Measurements from ENCODE around the gene ROMO1.
"Not testable (repeated sequence)": the region's sequence is repeated elsewhere in the genome, so short reads cannot be mapped to it uniquely, and the experiment has no call there.

ROMO1 gene

DNA sequence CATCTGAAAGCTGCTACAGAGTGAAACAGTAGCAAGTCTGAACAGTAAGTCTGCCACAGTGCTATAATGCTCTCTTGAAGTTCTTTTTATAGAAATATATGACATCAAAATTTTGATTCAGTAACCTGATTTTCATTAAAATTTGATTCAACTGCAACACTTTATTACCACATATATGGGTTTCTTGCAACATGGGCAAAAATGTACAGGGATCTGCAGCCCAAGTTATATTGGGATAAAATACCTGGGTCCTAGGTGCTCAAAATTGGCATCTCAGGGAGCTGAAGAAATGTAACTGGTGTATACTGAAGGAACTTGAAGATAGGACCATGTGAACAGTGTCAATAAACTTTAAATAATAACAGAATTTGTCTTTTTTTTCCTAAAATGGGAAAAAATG, 10.8 kb downstream of the ROMO1 start:
- DNase-seq (ENCODE audit: low read depth, low spot score) = no peak

DNA sequence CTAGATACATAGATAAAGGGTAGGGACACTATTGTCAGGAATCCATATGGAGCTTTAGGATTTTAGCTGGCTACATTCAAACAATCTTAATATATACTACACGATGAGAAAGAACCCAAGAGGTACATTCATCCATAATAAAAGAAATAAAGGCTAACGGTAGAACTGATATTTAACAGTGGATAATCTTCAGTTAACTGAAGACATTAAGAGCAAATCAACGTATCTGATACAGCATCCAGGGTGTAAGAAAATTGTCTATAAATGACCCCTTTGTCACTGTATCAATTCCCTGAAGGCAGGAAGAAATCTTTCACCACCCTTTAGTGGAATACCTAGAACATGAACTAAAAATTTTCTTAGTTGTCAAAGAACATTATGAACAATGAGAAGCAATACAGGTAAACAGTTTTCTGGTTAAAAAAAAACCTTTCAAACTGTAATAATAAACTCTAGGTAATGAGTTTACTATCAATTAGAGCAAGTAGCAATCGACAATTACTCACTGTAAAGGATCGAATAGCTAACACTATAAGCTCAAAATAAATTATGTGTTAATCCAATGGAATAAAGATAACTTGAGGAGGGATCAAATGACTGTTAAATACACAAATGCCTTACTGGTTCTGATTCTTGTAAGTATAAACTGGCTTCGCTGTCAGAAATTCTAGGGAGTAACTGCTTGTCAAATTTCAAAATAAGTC, 11.8 kb downstream of the ROMO1 start:
- no peak for DNase-seq (ENCODE audit: low read depth, low spot score)

DNA sequence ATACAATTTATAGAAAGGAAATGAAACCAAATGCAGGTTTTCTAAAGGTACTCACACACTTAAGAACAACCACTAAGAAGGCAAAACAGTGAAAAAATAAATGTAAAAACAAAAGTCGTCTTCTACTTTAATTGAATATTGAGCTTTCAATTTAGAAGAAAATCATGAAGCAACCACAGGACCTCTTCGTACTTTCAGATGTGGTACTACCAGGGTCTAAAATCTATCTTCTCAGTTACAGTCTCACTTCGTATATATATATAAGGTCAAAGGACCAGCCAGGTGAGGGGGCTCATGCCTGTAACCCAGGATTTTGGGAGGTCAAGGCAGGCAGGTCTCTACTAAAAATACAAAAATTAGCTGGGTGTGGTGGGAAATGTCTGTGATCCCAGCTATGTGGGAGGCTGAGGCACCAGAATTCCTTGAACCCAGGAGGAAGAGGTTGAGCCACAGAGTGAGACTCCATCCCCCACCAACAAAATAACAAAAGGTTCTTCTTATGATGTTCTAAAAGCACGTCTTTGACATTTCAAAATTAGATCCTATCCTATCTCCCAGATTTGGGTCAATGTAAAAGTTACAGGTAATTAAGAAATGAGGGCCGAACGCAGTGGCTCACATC, 12.5 kb downstream of the ROMO1 start:
- DNase-seq (ENCODE audit: low read depth, low spot score) = no peak

DNA sequence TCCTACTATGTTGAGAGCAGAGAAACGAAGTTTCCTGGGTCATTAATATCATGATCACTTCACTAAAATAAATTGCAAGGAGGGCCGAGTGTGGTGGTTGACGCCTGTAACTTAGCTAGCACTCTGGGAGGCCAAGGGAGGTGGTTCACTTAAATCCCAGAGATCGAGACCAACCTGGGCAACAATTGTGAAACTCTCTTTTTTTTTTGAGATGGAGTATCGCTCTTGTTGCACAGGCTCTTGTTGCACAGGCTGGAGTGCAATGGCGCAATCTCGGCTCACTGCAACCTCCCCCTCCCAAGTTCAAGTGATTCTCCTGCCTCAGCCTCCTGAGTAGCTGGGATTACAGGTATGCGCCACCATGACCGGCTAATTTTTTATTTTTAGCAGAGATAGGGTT, 13.9 kb downstream of the ROMO1 start:
- DNase-seq (ENCODE audit: low read depth, low spot score) = not testable (repeated sequence)

DNA sequence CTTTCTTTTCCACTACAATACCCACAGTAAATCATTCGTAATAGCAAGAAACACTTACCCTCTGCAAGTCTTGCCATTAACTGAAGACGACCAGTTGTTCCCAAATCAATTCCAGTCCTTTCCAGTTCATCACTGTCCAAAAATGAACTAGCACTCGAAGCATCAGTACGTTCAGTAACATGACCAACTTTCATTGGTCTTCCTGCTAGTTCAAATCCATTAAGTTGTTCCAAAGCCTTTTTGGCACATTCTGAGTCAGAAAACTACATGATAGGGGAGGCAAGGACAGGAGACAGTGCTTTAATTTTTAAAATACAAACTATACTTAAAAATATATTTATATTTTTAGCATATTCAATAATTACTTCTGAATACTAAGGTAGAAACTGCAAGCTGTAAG, 14.9 kb downstream of the ROMO1 start:
- no peak for DNase-seq (ENCODE audit: low read depth, low spot score)

DNA sequence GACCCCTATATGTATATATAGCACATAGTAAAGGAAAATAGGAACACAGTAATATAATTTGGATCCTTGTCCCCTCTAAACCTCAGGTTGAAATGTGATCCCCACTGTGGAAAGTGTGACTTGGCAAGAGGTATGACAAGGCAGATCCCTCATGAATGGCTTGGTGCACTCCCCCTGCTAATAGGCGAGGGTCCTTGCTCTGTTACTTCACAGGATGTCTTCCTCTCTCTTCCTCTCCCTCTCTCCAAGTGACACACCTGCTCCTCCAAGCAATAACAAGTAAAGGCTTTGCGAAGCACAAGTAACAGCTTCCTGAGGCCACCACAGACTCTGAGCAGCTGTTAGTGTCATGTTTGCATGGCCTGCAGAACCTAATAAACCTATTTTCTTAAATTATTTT, 16.4 kb downstream of the ROMO1 start:
- no peak for DNase-seq (ENCODE audit: low read depth, low spot score)

DNA sequence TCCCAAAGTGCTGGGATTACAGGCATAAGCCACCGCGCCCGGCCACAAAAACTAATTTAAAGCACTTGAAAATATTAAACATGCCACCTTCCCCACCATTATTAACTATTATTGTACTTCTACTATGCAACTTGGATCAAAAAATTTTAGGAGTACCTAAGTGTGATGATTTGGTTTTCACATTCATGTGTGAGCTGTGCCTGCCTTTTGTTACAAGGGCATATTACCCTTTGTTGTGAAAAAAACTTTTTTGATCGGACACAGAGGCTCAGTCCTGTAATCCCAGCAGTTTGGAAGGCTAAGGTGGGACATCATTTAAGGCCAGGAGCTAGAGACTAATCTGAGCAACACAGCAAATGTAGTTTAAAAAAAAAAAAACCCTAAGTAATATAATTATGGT, 17.1 kb downstream of the ROMO1 start:
- no peak for DNase-seq (ENCODE audit: low read depth, low spot score)

DNA sequence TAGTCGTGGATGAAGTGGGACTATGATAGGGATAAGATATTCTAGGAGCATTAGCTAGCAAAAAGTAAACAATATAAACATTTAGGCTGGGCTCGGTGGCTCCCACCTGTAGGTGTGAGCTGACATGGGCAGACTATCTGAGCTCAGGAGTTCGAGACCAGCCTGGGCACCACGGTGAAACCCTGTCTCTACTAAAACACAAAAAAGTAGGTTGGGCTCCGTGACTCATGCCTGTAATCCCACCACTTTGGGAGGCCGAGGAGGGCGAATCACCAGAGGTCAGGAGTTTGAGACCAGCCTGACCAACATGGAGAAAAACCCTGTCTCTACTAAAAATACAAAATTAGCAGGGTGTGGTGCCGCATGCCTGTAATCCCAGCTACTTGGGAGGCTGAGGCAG, 19.1 kb downstream of the ROMO1 start:
- DNase-seq (ENCODE audit: low read depth, low spot score) = not testable (repeated sequence)

DNA sequence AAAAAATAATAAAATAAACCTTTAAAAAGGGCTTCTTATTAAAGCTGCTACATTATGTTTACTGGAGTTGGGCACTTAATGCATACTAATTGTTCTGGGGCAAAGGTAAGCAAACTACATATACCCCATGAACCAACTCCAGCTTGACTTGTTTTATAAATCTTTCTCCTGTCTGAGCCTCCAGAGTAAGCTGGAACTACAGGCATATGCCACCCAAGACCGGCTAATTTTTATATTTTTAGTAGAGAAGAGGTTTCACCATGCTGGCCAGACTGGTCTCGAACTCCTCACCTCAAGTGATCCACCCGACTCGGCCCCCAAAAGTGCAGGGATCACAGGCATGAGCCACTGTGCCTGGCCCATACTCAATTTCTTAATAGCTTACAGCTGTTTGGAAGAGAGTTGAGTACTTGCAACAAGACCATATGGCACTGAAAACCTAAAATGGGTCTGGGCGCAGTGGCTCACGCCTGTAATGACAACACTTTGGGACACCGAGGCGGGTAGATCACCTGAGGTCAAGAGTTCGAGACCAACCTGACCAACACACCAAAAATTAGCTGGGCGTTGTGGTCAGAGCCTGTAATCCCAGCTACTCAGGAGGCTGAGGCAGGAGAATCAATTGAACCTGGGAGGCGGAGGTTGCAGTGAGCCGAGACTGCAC, 19.9 kb downstream of the ROMO1 start:
- no peak for DNase-seq (ENCODE audit: low read depth, low spot score)

DNA sequence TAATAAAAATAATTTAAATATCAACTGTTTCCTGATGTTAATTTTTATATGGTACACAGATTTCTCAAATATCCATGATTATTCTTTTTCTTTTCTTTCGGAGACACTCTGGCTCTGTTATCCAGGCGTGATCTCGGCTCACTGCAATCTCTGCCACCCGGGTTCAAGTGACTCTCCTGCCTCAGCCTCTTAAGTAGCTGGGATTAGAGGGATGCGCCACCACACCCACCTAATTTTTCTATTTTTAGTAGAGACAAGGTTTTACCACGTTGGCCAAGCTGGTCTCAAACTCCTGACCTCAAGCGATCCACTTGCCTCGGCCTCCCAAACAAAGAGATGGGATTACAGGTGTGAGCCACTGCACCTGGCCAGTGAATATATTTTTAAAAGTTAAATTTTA, 20.5 kb downstream of the ROMO1 start:
- no peak for DNase-seq (ENCODE audit: low read depth, low spot score)

DNA sequence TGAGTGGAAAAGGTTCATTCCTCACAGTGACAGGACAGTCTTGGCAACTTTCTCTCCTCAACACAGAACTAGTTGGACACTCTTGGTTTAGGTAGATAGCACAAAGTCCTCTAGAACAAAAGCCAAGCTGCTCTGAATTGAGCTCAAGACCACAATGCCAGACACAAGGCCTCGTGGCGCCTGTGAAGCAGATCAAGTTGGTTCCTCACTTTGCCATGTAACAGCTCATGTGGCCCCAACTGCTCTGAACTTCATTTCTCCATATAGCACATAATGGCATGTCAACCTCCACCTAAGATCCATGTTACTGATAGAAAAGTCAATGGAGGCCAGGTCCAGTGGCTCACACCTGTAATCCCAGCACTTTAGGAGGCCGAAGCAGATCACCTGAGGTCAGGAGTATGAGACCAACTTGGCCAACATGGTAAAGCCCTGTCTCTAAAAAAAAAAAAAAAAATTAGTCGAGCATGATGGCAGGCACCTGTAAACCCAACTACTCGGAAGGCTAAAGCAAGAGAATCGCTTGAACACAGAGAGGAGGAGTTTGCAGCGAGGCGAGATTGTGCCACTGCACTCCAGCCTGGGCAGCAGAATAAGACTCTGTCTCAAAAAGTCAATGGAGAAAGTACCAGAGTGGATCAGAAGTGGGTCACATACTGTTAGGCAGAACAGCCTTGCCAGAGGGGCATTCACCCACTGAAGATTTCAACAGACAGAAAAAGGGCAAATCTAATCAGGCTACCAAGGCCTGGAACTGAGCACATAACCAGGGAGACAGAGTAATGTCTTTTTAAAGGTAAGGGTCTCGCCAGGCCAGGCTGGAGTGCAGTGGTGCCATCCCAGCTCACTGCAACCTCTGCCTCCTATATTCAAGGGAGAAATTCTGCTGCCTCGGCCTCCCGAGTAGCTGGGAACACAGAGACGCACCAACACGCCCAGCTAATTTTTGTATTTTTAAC, 21.2 kb downstream of the ROMO1 start:
- DNase-seq (ENCODE audit: low read depth, low spot score) = no peak

DNA sequence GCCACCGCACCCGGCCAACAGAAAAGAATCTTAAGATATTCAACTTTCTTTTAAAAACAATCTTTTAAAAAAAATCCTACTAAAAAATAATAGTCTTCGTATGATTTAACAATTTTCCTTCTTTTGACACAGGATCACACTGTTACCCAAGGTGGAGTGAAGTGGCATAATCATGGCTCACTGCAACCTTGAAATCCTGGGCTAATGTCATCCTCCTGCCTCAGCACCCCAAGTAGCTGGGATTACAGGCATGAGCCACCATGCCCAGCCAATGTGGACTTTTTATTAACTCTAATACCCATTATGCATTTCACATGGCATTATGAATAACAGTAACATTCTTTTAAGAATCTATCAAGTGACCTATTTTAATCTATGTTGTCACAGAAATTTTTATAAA, 22.0 kb downstream of the ROMO1 start:
- no peak for DNase-seq (ENCODE audit: low read depth, low spot score)

DNA sequence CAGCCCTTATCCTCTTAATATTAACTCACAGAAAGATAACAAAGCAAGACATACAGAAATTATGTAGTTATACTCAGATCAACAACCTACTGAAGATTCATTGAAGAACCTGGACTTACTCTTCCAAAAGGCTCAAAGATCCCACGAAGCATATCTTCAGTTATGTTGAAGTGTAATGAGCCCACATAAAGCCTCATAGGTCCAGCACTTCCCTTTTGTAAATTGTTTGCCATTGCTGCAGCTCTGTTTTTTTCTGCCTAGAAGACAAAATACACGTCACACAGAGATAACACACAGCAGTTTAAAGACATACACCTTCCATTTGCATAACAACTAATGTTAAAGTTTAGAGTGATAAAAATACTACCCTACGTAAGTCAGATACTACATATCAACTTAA, 22.4 kb downstream of the ROMO1 start:
- no peak for DNase-seq (ENCODE audit: low read depth, low spot score)

DNA sequence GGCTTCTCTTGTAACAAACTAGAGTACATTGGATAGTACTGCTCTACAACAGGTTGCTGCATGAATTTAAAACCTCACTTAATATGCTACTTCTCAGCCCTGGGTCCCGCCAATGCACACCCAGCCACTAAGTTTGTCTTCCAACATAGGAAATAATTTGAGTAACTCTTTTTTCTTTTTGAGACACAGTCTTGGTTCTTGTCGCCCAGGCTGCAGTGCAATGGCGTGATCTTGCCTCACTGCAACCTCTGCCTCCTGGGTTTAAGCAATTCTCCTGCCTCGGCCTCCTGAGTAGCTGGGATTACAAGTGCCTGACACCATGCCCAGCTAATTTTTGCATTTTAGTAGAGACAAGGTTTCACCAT, 24.1 kb downstream of the ROMO1 start:
- DNase-seq (ENCODE audit: low read depth, low spot score) = not testable (repeated sequence)

DNA sequence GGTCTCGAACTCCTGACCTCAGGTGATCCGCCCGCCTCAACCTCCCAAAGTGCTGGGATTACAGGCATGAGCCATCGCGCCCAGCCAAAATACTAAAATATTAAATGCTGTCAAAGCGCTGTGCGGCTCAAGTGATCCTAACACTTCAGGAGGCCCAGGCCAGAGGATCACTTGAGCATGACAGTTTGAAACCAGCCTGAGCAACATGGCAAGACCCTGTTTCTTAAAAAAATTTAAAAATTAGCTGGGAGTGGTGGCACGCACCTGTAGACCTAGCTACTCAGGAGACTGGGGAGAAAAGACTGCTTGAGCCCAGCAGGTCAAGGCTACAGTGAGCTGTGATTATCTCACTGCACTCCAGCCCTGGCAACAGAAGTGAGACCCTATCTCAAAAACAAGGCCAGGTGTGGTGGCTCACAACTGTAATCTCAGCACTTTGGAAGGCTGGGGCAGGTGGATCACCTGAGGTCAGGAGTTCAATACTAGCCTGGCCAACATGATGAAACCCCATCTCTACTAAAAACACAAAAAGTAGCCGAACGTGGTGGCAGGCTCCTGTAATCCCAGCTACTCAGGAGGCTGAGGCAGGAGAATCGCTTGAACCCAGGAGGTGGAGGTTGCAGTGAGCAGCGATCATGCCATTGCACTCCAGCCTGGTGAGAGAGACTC, 24.6 kb downstream of the ROMO1 start:
- DNase-seq (ENCODE audit: low read depth, low spot score) = not testable (repeated sequence)

DNA sequence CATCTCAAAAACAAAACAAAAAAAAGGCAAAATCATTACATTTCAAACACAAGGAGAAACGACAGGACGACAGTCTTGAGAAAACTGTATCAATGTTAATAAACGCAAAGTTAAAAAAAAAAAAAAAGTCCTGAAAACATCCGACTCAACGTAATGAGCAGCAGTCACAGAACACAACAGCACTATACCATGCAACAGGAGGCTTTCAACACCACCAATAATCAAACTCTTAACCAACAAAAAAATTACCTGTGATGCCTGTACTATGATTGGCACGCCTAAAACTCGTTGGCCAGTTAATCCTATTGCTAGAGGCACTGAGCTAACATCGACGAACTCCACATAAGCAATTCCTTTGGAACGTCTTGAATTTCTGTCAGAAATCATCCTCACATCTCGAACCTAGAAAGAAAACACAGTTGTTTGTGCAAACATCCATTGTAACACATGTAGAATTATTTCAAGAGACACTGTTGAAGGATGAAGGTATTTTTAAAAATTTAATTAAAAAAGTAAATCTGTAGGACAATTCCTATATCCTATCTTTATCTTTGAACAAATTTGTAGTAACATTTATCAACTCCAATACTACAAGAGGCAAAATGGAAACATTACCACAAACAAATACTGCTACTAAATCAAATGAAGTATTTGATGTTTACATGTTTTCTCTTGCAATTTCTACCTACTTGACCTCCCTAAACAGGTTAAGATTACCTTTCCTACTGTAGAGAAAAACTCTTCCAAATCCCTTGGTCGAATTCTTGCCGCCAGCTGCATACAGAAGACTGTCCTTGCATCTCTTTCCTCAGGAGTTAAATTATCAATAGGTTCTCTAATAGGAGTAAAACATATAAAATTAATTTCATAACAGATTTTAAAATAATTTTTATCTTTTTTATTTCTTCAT, 25.4 kb downstream of the ROMO1 start:
- no peak for DNase-seq (ENCODE audit: low read depth, low spot score)

DNA sequence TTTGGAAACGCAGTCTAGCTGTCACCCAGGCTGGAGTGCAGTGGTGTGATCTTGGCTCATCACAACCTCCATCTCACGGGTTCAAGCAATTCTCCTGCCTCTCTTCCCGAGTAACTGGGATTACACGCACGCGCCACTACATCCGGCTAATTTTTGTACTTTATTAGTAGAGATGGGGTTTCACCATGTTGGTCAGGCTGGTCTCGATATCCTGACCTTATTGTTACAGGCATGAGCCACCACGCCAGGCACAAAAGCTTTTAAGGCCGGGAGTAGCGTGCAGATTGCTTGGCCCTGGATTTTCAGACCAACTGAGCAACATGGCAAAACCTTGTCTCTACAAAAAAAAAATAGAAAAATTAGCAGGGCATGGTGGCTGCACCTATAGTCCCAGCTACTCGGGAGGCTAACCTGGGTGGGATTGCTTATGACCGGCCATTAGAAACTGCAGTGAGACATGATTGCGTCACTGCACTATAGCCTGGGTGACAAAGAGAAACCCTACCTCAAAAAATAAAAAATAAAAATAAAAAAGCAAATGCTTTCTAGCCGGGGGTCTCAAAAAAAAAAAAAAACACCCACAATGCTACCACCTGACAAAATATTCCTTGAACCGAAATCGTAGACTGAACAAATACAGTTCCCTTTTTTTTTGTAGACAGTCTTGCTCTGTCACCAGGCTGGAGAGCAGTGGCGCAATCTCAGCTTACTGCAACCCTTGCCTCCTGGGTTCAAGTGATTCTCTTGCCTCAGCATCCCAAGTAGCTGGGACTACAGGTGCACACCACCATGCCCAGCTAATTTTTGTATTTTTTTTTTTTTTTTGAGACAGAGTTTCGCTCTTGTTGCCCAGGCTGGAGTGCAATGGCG, 27.9 kb downstream of the ROMO1 start:
- no peak for DNase-seq (ENCODE audit: low read depth, low spot score)

DNA sequence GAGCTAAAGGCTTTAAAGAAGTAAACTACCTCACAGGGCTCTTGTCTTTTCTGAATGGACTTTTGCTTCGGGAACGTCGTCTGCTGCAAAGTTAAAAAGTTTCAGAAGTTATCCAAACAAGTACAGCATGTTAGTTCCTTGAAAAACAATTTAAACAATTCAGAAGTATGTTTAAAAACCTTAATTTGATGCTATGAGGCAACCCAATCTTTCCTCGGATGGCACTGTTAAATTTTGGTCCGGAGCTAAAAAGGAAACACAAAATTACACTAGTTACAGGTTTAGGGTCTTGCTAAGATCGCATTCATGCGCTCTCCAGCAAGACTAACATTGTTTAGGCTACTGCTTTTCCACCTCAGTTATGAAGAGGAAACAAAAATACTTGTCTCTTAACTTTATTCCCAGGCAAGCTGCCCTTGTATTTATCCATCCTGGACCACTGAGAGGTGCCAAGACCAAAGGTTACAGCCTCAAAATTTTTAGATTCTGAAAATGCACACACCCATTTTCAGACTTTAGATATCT, 30.1 kb downstream of the ROMO1 start:
- no peak for DNase-seq (ENCODE audit: low read depth, low spot score)

Data from ELF-1 (cell line).